Pancreas (tissue), 10 donors: ENCODE results near the gene MRPL28. TPM values are rescaled to one million over a fixed set of nuclear protein-coding genes. Genes with fewer than 3 reads are reported as not detected.

Experiments
- ATAC-seq, 4 donors: fragments of 200-7000 bp; cut with Tn5 transposase; one replicate each; pipeline versions ENCODE4 v1.8.0 to v1.9.1; 2020; ENCODE audit warnings: mild to moderate bottlenecking in 4 of 4, moderate library complexity in 4 of 4
- DNase-seq, 6 donors: peaks; one replicate each; pipeline ENCODE4 v3.0.0-alpha.2; 2020
- FAIRE-seq: peaks from 2 replicates; lab custom pipeline; 2012; peaks lifted over from hg19 to GRCh38; lab: Jason Lieb, UNC
- H3K27ac ChIP-seq, 4 donors: fragments of 200-600 bp; sonication (generic); 1 replicate in 3 of 4; 2 replicates in 1 of 4; pipeline versions ENCODE4 v1.5.0 to v1.8.0; 2020
- H3K27me3 ChIP-seq, 4 donors: fragments of 200-600 bp; one replicate each; pipeline ENCODE4 v1.8.0; 2021
- H3K36me3 ChIP-seq, 3 donors: fragments of 200-600 bp; sonication (generic) in 1 of 3; one replicate each; pipeline versions ENCODE4 v1.5.0 to v1.8.0; 2020 to 2021
- H3K4me1 ChIP-seq, 3 donors: fragments of 200-600 bp; one replicate each; pipeline ENCODE4 v1.8.0; 2021
- H3K4me3 ChIP-seq, 4 donors: fragments of 200-600 bp; sonication (generic) in 2 of 4; one replicate each; pipeline versions ENCODE4 v1.5.0 to v1.8.0; 2020 to 2021
- H3K9me3 ChIP-seq, 4 donors: fragments of 200-600 bp; one replicate each; pipeline ENCODE4 v1.8.0; 2021
- WGBS, 2 donors: extraction: QIAGEN DNeasy Blood & Tissue Kit; methylation state at CpG; one replicate each; pipeline ENCODE4 v1.1.7; 2013; 5-methylcytosine and 5-hydroxymethylcytosine counted together
- intact Hi-C, 3 donors: fragments of 100-400 bp; cut with DNase I; formaldehyde crosslinking; loops; one replicate each; pipeline versions ENCODE4 v1.11.1 to v1.14.2; 2022
- polyA plus RNA-seq, 2 donors: library from polyadenylated mRNA; stranded (reverse); fragments of 200-250 nt; gene quantifications; one replicate each; pipeline ENCODE4 v1.2.3, GENCODE V29; 2013
- total RNA-seq, 6 donors: library from RNA; stranded (reverse); fragmentation: NEBNext Ultra II Directional in 4 of 6; extraction: Animal tissue kit (Norgen Biotek cat#: 25700) in 4 of 6; gene quantifications; one replicate each; pipeline versions ENCODE4 v1.2.1 to v1.2.4, GENCODE V29; 2021 to 2023
- TF ChIP-seq, protein P1 (sequence below), 4 donors: fragments of 200-600 bp; sonication (generic) in 3 of 4; IDR thresholded peaks; one replicate each; pipeline versions ENCODE4 v1.5.0 to v1.8.0; 2021; ENCODE audit warnings: antibody characterized with exemption in 4 of 4
- donor health status: healthy with polysubstance abuse.
- donor health status: DM: no; HTN: no; CAD: no; lungs with moderate emphysema.
- donor health status: DM: no; HTN: no; CAD: no.
- donor health status: control.
- donor health status: control.
- donor health status: Bipolar disorder and iron deficiency.
- donor health status: DM: yes; HTN: yes; CAD: no.
- donor health status: DM: no; HTN: no; CAD: no.
- donor health status: DM: no; HTN: no; CAD: no.
- donor health status: DM: yes; HTN: yes; CAD: no.

The MRPL28 gene
- total and polyA plus RNA-seq, 8 donors: 9.2 to 65.4 (median 20.5) TPM

DNA sequence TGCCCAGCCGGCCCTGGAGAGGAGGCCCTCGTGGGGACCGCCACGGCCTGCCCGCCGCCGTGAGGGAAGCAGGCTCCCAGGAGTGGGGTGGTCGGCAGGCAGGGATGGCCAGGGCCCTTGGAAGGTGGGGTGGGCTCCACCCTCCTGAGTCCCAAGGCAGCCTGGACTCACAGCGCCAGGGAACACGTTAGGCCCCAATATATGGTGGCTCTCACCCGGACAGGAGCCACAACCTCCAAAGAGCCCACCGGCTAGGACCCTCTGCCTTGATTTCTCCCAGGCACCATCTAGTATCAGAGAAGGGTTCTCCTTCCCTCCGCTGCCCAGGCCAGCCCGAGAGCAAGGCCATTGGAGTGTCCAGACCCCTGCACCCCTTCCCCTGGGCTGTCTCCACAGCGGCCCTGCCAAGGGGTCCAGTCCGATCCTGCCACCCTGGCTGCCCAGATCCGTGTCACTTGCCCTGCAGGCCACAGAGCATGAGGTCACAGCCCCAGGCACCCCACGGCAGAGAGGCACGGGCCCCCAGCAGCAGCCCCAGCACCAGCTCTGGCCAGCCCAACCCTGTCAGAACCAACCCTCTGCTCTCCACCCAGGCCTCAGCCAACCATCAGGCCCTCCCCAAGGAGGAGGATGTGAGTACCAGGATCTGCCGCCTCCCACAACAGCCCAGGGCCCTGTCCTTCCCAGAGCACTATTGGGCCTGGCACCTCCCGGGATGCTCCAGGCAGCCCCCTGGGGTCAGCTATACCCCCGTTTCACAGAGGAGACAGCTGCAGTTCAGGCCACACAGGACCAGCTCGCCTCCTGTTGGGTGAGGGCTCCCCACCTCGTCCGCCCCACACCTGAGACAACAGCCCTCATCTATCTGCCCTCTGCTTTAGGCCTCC lies 16.7 kb downstream of the MRPL28 start:
- no peak for FAIRE-seq

GRCh38 chr16:352547-353403 lies 17.6 kb downstream of the MRPL28 start, which contains the start of gene AXIN1:
Gene AXIN1 (minus strand): TSS chr16:352723. CDS start chr16:347025, 5,698 bp downstream.
- FAIRE-seq: no peak

More for the DNA sequence above, 16.7 kb downstream of the MRPL28 start:
- Histone ChIP-seq H3K4me3 (peak overlapping the region; percentile 19 to 53 (median 37)), H3K36me3 (no peaks in the 10 kb centered on the region), H3K27ac (peak overlapping the region; percentile 24 to 63 (median 28)), H3K9me3 (no peaks in the 10 kb centered on the region), H3K27me3 (no peaks in the 10 kb centered on the region), H3K4me1 (peaks cover 0 to 6% (median 4%) of the 10 kb centered on the region in 3 donors)
- intact Hi-C loops: no loop called here
- peak in 5 of 6 donors; percentile 37 to 89 (median 62) for DNase-seq
- no peak for ATAC-seq
- TF ChIP-seq, protein P1, sequence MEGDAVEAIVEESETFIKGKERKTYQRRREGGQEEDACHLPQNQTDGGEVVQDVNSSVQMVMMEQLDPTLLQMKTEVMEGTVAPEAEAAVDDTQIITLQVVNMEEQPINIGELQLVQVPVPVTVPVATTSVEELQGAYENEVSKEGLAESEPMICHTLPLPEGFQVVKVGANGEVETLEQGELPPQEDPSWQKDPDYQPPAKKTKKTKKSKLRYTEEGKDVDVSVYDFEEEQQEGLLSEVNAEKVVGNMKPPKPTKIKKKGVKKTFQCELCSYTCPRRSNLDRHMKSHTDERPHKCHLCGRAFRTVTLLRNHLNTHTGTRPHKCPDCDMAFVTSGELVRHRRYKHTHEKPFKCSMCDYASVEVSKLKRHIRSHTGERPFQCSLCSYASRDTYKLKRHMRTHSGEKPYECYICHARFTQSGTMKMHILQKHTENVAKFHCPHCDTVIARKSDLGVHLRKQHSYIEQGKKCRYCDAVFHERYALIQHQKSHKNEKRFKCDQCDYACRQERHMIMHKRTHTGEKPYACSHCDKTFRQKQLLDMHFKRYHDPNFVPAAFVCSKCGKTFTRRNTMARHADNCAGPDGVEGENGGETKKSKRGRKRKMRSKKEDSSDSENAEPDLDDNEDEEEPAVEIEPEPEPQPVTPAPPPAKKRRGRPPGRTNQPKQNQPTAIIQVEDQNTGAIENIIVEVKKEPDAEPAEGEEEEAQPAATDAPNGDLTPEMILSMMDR (IDR thresholded peaks at IDR 0.05): no peak
- WGBS, 2 donors: 59% methylated on average over 20 to 25 of the region's 25 CpGs

GRCh38 chr16:351804-352520 lies 18.4 kb downstream of the MRPL28 start:
- intact Hi-C loops: no loop called here
- FAIRE-seq: no peak
- 0 to 1% methylated on average over 54 to 95 of the region's 95 CpGs for WGBS, 2 donors
- peak overlapping the region; percentile 35 to 75 (median 60) for H3K4me3 ChIP-seq
- no peaks in the 10 kb centered on the region for H3K36me3 ChIP-seq
- TF ChIP-seq, protein P1 (IDR thresholded peaks at IDR 0.05): no peak
- ATAC-seq: peak in 1 of 4 donors; percentile 0
- no peaks in the 10 kb centered on the region for H3K9me3 ChIP-seq
- no peaks in the 10 kb centered on the region for H3K27me3 ChIP-seq
- peak overlapping the region in 2 of 4 donors; percentile 17 to 28 for H3K27ac ChIP-seq
- DNase-seq: peak in 5 of 6 donors; percentile 42 to 83 (median 75)
- peaks cover 0 to 6% (median 4%) of the 10 kb centered on the region in 3 donors for H3K4me1 ChIP-seq

More at GRCh38 chr16:352547-353403, 17.6 kb downstream of the MRPL28 start, which contains the start of gene AXIN1:
- intact Hi-C loops: no loop called here
- no peaks in the 10 kb centered on the region for H3K27me3 ChIP-seq
- TF ChIP-seq, protein P1 (IDR thresholded peaks at IDR 0.05): peak in 3 of 4 donors; percentile 28 to 44 (median 37)
- no peaks in the 10 kb centered on the region for H3K9me3 ChIP-seq
- peak; percentile 100 for DNase-seq
- WGBS, 2 donors: 1 to 3% methylated on average over 36 to 113 of the region's 113 CpGs
- peak; percentile 90 to 97 (median 93) for ATAC-seq
- H3K4me3 ChIP-seq: peak within 1 kb of the TSS; percentile 35 to 75 (median 60)
- peaks cover 0 to 6% (median 4%) of the 10 kb centered on the region in 3 donors for H3K4me1 ChIP-seq
- H3K36me3 ChIP-seq: no peaks in the 10 kb centered on the region
- peak within 1 kb of the TSS; percentile 24 to 63 (median 28) for H3K27ac ChIP-seq

DNA sequence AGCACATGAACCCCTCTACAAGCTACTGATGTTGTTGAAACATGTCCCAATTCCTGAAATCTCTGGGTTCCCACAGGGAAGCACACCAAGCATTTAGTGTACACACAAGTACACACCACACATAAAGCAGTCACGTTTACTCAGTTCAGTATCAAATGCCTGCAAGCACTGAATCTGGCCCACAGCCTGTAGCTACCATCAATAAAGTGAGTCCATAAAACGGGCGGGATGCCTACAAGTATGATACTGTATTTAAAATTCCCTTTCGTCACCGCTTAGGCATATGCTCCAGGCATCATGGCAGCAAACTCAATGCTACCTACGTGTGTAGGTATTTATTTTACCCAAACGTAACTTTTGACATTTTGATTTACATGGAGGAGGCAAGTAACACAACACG lies 20.1 kb downstream of the MRPL28 start:
- Histone ChIP-seq H3K9me3 (no peaks in the 10 kb centered on the region), H3K4me3 (no peak overlapping the region), H3K36me3 (no peaks in the 10 kb centered on the region), H3K27ac (no peak overlapping the region), H3K27me3 (no peaks in the 10 kb centered on the region), H3K4me1 (peaks cover 0 to 6% (median 4%) of the 10 kb centered on the region in 3 donors)
- ATAC-seq (no peak), DNase-seq (no peak), FAIRE-seq (no peak)
- intact Hi-C loops: no loop called here
- WGBS, 2 donors: 78 to 83% methylated on average over 8 of the region's 8 CpGs
- TF ChIP-seq, protein P1 (IDR thresholded peaks at IDR 0.05): no peak
